ENCODE measurements around the gene SERPINH1.

- TF ChIP-seq CTCF (IDR thresholded peaks at IDR 0.05) (no peak), EZH2 (IDR thresholded peaks at IDR 0.05; ENCODE audit: borderline replicate concordance, insufficient read depth, low read depth, low read length, poor library complexity, severe bottlenecking) (no peak)
These were observed 7.6 kb upstream of the SERPINH1 start for GRCh38 chr11:75554258-75555022.
